HepG2 (cell line): ENCODE results near the gene LDLRAD4. TPM values are rescaled to one million over a fixed set of nuclear protein-coding genes. Genes with fewer than 3 reads are reported as not detected.

Experiments
- ARNT2 ChIP-seq: sonication (generic); formaldehyde crosslinking; IDR thresholded peaks from 2 replicates; pipeline ENCODE4 v1.8.0; 2022; ENCODE audit warnings: mild to moderate bottlenecking, low read depth, missing genetic modification reagents, moderate library complexity
- ATF7 ChIP-seq, 2 experiments: fragments of 450-650 bp in 1 of 2; sonication (generic) in 1 of 2; formaldehyde crosslinking in 1 of 2; IDR thresholded peaks; 2 replicates each; pipeline versions ENCODE4 v1.4.0 to v1.6.1; 2016 to 2020; ENCODE audit warnings: antibody characterized with exemption in 1 of 2, mild to moderate bottlenecking in 1 of 2, missing genetic modification reagents in 1 of 2
- BATF2 ChIP-seq: sonication (generic); formaldehyde crosslinking; IDR thresholded peaks from 2 replicates; pipeline ENCODE4 v1.8.0; 2022; ENCODE audit warnings: mild to moderate bottlenecking, missing genetic modification reagents, moderate library complexity
- FOXO4 ChIP-seq: sonication (generic); formaldehyde crosslinking; conservative IDR thresholded peaks from 2 replicates; pipeline ENCODE4 v1.8.1; 2023; ENCODE audit warnings: missing genetic modification reagents
- GATAD2A ChIP-seq: IDR thresholded peaks from 2 replicates; pipeline ENCODE4 v1.6.1; 2016
- HDAC1 ChIP-seq: sonication (generic); formaldehyde crosslinking; IDR thresholded peaks from 2 replicates; pipeline ENCODE4 v1.5.1; 2020; ENCODE audit warnings: mild to moderate bottlenecking, missing genetic modification reagents
- HDAC2 ChIP-seq: sonication (generic); formaldehyde crosslinking; IDR thresholded peaks from 2 replicates; pipeline ENCODE4 v1.4.0; 2020; ENCODE audit warnings: missing genetic modification reagents
- HNF4A ChIP-seq: sonication (generic); formaldehyde crosslinking; IDR thresholded peaks from 2 replicates; pipeline ENCODE4 v1.4.0; 2020; ENCODE audit warnings: missing genetic modification reagents
- HNF4G ChIP-seq, 2 experiments: sonication (generic) in 1 of 2; formaldehyde crosslinking in 1 of 2; IDR thresholded peaks; 2 replicates each; pipeline versions ENCODE4 v1.4.0 to v1.6.1; 2011 to 2020; ENCODE audit warnings: borderline replicate concordance in 2 of 2, low read depth in 2 of 2, mild to moderate bottlenecking in 2 of 2, low read length in 1 of 2, missing genetic modification reagents in 1 of 2, moderate library complexity in 1 of 2
- IKZF5 ChIP-seq: IDR thresholded peaks from 2 replicates; pipeline ENCODE4 v1.6.1; 2018; ENCODE audit warnings: missing genetic modification reagents, mild to moderate bottlenecking, missing compliant biosample characterization
- KLF12 ChIP-seq: sonication (generic); formaldehyde crosslinking; IDR thresholded peaks from 2 replicates; pipeline ENCODE4 v1.4.0; 2020; ENCODE audit warnings: missing genetic modification reagents, borderline replicate concordance
- MTERF4 ChIP-seq: sonication (generic); formaldehyde crosslinking; IDR thresholded peaks from 2 replicates; pipeline ENCODE4 v1.8.0; 2023; ENCODE audit warnings: mild to moderate bottlenecking, missing genetic modification reagents
- MYPOP ChIP-seq: sonication (generic); formaldehyde crosslinking; IDR thresholded peaks from 2 replicates; pipeline ENCODE4 v1.8.1; 2023; ENCODE audit warnings: mild to moderate bottlenecking, moderate library complexity, missing genetic modification reagents
- NFKBIZ ChIP-seq: IDR thresholded peaks from 2 replicates; pipeline ENCODE4 v1.6.1; 2018; ENCODE audit warnings: missing genetic modification reagents, missing compliant biosample characterization
- PLSCR1 ChIP-seq: sonication (generic); formaldehyde crosslinking; IDR thresholded peaks from 2 replicates; pipeline ENCODE4 v1.5.0; 2020; ENCODE audit warnings: missing genetic modification reagents, mild to moderate bottlenecking, borderline replicate concordance
- SNAPC2 ChIP-seq: sonication (generic); formaldehyde crosslinking; IDR thresholded peaks from 2 replicates; pipeline ENCODE4 v1.8.1; 2022; ENCODE audit warnings: mild to moderate bottlenecking, missing genetic modification reagents
- TBX3 ChIP-seq: fragments of 450-650 bp; IDR thresholded peaks from 2 replicates; pipeline ENCODE4 v1.6.1; 2017; ENCODE audit warnings: antibody characterized with exemption, mild to moderate bottlenecking, inconsistent platforms, borderline replicate concordance
- TCF12 ChIP-seq, 2 experiments: fragments of 450-650 bp in 1 of 2; sonication (generic) in 1 of 2; formaldehyde crosslinking in 1 of 2; IDR thresholded peaks; 2 replicates each; pipeline versions ENCODE4 v1.6.1 to v1.8.0; 2017 to 2022; ENCODE audit warnings: antibody characterized with exemption in 1 of 2, mild to moderate bottlenecking in 1 of 2, missing genetic modification reagents in 1 of 2, moderate library complexity in 1 of 2
- THYN1 ChIP-seq: sonication (generic); formaldehyde crosslinking; IDR thresholded peaks from 2 replicates; pipeline ENCODE4 v1.8.1; 2023; ENCODE audit warnings: low read depth, mild to moderate bottlenecking, moderate library complexity, missing genetic modification reagents, borderline replicate concordance
- polyA plus RNA-seq, 8 experiments: library from polyadenylated mRNA; depleted of rRNA in 3 of 8; stranded (reverse) in 7 of 8; unstranded in 1 of 8; fragments of >200 nt; fragmentation: Illumina TruSeq in 4 of 8; extraction: Trizol in 4 of 8; gene quantifications; 2 replicates each; pipeline versions ENCODE4 v1.2.1 to v1.2.3, GENCODE V29; 2011 to 2016; ENCODE audit warnings: low read depth in 4 of 8, missing spikeins in 1 of 8, mixed read lengths in 1 of 8; ENCODE audit not compliant: insufficient read depth in 1 of 8
- total RNA-seq, 5 experiments: library from RNA; depleted of rRNA; stranded (reverse); fragments of >200 nt; fragmentation: Illumina TruSeq; extraction: Trizol; gene quantifications; 2 replicates each; pipeline ENCODE4 v1.2.3, GENCODE V29; 2016; ENCODE audit warnings: low read depth in 1 of 5

LDLRAD4 gene
- total and polyA plus RNA-seq, 2 of the 13 experiments (the other 11 are each of a cell fraction or from before 2014, with no cell fraction given): 13.6 to 20.9 TPM

- TF ChIP-seq IKZF5 (CRISPR knock-in tag): no peak
- no peak for TF ChIP-seq HDAC1 (CRISPR knock-in tag)
- peak; percentile 31; the same call in 1 of the 2 replicates for TF ChIP-seq GATAD2A (CRISPR knock-in tag)
- no peak for TF ChIP-seq MTERF4 (CRISPR knock-in tag)
- TF ChIP-seq NFKBIZ (CRISPR knock-in tag): no peak
- no peak for TF ChIP-seq BATF2
- no peak for TF ChIP-seq THYN1
- peak; percentile 90 for TF ChIP-seq HNF4A (CRISPR knock-in tag)
- no peak for TF ChIP-seq FOXO4 (CRISPR knock-in tag)
- TF ChIP-seq PLSCR1 (CRISPR knock-in tag): no peak
- TF ChIP-seq TBX3: no peak
- peak; percentile 75; the same call in 1 of the 2 replicates for TF ChIP-seq HNF4G (IDR thresholded peaks at IDR 0.05; ENCODE audit: borderline replicate concordance, low read depth, low read length)
- TF ChIP-seq HNF4G (CRISPR knock-in tag; IDR thresholded peaks at IDR 0.05; ENCODE audit: borderline replicate concordance, low read depth): peak; percentile 32; the same call in 1 of the 2 replicates
- 0 out of 2 replicates have a peak, but pooled peaks have one; percentile 33 for TF ChIP-seq HDAC2 (CRISPR knock-in tag)
- TF ChIP-seq SNAPC2 (CRISPR knock-in tag): 0 out of 2 replicates have a peak, but pooled peaks have one; percentile 45
- no peak for TF ChIP-seq MYPOP
- TF ChIP-seq TCF12 (IDR thresholded peaks at IDR 0.05): no peak
- TF ChIP-seq TCF12 (CRISPR knock-in tag; IDR thresholded peaks at IDR 0.05): no peak
- TF ChIP-seq ARNT2: no peak
- no peak for TF ChIP-seq ATF7 (IDR thresholded peaks at IDR 0.05)
- no peak for TF ChIP-seq ATF7 (CRISPR knock-in tag; IDR thresholded peaks at IDR 0.05)
- TF ChIP-seq KLF12 (CRISPR knock-in tag): no peak
Measured at GRCh38 chr18:13444430-13445240, 226.1 kb downstream of the LDLRAD4 start (continued).
